KOPT-K1 (cell line): Measurements from ENCODE around the gene SULT1C4.
"Not testable (repeated sequence)": the region's sequence is repeated elsewhere in the genome, so short reads cannot be mapped to it uniquely, and the experiment has no call there.

Experiments used
- H3K27ac ChIP-seq: fragments of 200-600 bp; sonication (generic); 2 replicates; pipeline ENCODE4 v1.5.1; 2016; ENCODE audit warnings: antibody characterized with exemption, mild to moderate bottlenecking, low read depth, low read length; ENCODE audit not compliant: poor library complexity, severe bottlenecking
- H3K36me3 ChIP-seq: fragments of 200-600 bp; sonication (generic); 2 replicates; pipeline ENCODE4 v1.5.1; 2017; ENCODE audit warnings: antibody characterized with exemption, mild to moderate bottlenecking, low read length, moderate library complexity; ENCODE audit not compliant: insufficient read depth
- H3K9me3 ChIP-seq: fragments of 200-600 bp; sonication (generic); 2 replicates; pipeline ENCODE4 v1.5.1; 2017; ENCODE audit warnings: antibody characterized with exemption, low read length, mild to moderate bottlenecking; ENCODE audit not compliant: insufficient read depth, poor library complexity, severe bottlenecking

Gene SULT1C4

GRCh38 chr2:108417254-108417653 is 39.5 kb downstream of the SULT1C4 start:
- Histone ChIP-seq H3K27ac (no peak overlapping the region), H3K36me3 (no peaks in the 10 kb centered on the region), H3K9me3 (no peaks in the 10 kb centered on the region)

GRCh38 chr2:108418416-108418815 is 40.7 kb downstream of the SULT1C4 start:
- Histone ChIP-seq H3K36me3 (no peaks in the 10 kb centered on the region), H3K27ac (no peak overlapping the region), H3K9me3 (no peaks in the 10 kb centered on the region)

GRCh38 chr2:108423067-108423466 is 45.3 kb downstream of the SULT1C4 start:
- Histone ChIP-seq H3K27ac (no peak overlapping the region), H3K9me3 (no peaks in the 10 kb centered on the region), H3K36me3 (no peaks in the 10 kb centered on the region)

- Histone ChIP-seq H3K9me3 (no peaks in the 10 kb centered on the region), H3K27ac (no peak overlapping the region)
Observed at GRCh38 chr2:108423502-108424251, 45.9 kb downstream of the SULT1C4 start.

GRCh38 chr2:108428286-108429009 is 50.7 kb downstream of the SULT1C4 start:
- no peak overlapping the region for H3K27ac ChIP-seq
- no peaks in the 10 kb centered on the region for H3K9me3 ChIP-seq
- H3K36me3 ChIP-seq = no peaks in the 10 kb centered on the region

More at GRCh38 chr2:108423502-108424251, 45.9 kb downstream of the SULT1C4 start:
- no peaks in the 10 kb centered on the region for H3K36me3 ChIP-seq

GRCh38 chr2:108435578-108435977 is 57.8 kb downstream of the SULT1C4 start:
- H3K9me3 ChIP-seq, H3K27ac ChIP-seq, H3K36me3 ChIP-seq: not testable (repeated sequence)

- no peaks in the 10 kb centered on the region for H3K36me3 ChIP-seq
- H3K27ac ChIP-seq = no peak overlapping the region
- no peaks in the 10 kb centered on the region for H3K9me3 ChIP-seq
Observed at GRCh38 chr2:108436976-108437375, 59.2 kb downstream of the SULT1C4 start.
